Measurements from ENCODE around the gene SFRP2.

DNA sequence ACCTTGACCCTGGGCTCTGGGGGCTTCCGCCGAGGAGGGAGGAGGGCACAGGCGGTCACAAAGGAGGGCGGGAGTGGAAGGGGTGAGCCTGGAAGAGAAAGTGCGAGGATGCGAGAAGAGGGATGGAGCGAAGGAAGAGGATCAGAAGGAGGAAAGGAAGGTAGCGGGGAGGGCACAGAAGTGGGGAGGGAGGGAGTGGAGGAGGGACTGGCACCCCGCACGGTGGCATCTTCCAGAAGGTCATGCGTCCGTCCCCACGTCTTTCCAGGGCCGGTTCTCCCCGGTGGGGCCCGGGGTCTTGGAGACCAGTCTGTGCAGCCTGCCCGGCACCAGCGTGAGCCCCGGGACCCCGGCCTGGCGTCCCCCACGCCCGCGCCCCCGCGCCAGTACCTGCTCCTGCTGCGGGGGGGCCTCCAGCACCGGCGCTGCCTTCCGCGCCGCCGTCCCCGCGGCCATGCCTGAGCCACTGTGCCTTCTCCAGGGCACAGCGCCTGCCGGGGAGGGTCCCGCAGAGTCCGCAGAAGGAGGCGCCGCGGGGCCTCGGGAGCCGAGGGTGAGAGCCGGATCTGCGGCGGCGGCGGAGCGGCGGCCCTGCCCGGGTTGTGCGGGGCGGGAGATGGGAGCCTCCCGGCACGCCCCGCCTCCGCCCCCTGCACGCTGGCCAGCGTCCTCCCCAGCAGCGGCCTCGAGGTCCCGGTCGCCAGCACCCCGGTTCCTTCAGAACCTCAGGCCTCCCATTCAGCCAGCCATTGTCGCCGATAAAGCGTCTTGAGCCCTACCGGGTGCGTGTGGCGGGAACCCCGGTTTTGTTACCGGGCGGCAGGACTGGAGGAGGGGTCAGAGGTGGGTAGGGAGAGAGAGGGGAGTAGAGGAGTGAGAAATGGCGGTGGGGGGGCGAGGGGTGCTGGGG, 29.2 kb downstream of the SFRP2 start, which contains the start of gene RNF175:
- TF ChIP-seq ZNF394 (tag by site-specific recombination; IDR thresholded peaks at IDR 0.05; ENCODE audit: borderline replicate concordance) (no peak), MEIS1 (CRISPR knock-in tag; IDR thresholded peaks at IDR 0.05; ENCODE audit: borderline replicate concordance) (no peak), ZNF747 (tag by site-specific recombination; IDR thresholded peaks at IDR 0.05) (no peak), SETDB1 (IDR thresholded peaks at IDR 0.05; ENCODE audit: insufficient read length, low read length) (no peak), YY1 (tag by site-specific recombination; IDR thresholded peaks at IDR 0.05) (no peak), ZNF555 (tag by site-specific recombination; conservative IDR thresholded peaks at IDR 0.05) (no peak), ZNF169 (tag by site-specific recombination; IDR thresholded peaks at IDR 0.05) (no peak), KLF9 (tag by site-specific recombination; IDR thresholded peaks at IDR 0.05; ENCODE audit: low read depth) (no peak)
- TF ChIP-seq, protein P1, sequence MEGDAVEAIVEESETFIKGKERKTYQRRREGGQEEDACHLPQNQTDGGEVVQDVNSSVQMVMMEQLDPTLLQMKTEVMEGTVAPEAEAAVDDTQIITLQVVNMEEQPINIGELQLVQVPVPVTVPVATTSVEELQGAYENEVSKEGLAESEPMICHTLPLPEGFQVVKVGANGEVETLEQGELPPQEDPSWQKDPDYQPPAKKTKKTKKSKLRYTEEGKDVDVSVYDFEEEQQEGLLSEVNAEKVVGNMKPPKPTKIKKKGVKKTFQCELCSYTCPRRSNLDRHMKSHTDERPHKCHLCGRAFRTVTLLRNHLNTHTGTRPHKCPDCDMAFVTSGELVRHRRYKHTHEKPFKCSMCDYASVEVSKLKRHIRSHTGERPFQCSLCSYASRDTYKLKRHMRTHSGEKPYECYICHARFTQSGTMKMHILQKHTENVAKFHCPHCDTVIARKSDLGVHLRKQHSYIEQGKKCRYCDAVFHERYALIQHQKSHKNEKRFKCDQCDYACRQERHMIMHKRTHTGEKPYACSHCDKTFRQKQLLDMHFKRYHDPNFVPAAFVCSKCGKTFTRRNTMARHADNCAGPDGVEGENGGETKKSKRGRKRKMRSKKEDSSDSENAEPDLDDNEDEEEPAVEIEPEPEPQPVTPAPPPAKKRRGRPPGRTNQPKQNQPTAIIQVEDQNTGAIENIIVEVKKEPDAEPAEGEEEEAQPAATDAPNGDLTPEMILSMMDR (tag by site-specific recombination; IDR thresholded peaks at IDR 0.05): no peak
- TF ChIP-seq, protein P2, sequence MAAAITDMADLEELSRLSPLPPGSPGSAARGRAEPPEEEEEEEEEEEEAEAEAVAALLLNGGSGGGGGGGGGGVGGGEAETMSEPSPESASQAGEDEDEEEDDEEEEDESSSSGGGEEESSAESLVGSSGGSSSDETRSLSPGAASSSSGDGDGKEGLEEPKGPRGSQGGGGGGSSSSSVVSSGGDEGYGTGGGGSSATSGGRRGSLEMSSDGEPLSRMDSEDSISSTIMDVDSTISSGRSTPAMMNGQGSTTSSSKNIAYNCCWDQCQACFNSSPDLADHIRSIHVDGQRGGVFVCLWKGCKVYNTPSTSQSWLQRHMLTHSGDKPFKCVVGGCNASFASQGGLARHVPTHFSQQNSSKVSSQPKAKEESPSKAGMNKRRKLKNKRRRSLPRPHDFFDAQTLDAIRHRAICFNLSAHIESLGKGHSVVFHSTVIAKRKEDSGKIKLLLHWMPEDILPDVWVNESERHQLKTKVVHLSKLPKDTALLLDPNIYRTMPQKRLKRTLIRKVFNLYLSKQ (tag by site-specific recombination; IDR thresholded peaks at IDR 0.05; ENCODE audit: borderline replicate concordance): no peak
